Measurements from ENCODE around the gene HPSE2. TPM values are rescaled to one million over a fixed set of nuclear protein-coding genes. Genes with fewer than 3 reads are reported as not detected.

The HPSE2 gene
- total and polyA plus RNA-seq, 4 donors: 0.05 TPM; not detected in 3

DNA sequence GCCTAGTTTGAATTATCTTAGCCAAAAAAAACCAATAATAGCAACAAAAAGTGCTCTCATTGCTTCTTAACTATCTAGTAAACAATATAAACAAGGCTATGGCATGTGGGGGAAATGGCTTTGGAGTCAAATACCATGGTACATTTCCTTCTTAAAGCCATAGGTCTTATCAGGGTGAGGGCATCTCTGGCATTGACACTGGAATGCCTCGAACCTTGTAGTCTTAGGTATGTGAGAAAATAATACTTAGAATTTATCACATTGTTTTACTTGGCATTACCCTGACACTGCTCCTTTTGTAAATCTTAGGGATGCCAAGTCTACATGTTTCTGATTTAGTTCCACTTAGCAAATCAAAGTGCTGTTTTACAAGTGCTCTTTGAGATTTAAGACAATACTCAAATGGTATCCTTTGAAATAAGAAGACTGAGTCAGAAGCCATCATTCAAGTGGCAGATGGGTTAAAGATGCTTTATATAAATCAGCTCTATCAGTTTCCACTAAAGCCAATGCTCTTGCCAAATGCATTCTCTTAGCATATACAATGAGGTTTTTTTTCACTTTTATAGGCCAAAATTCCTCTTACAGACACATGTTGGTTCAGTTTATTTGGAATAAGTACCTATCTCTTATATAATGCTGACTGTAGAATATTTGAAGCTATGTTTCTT, 155.2 kb downstream of the HPSE2 start:
- Histone ChIP-seq H3K36me3 (ENCODE audit: control insufficient read depth in 4 of 4, insufficient read depth in 3 of 4, low read depth in 1 of 4, low read length in 3 of 4) (no peaks in the 10 kb centered on the region), H3K4me1 (ENCODE audit: control insufficient read depth in 4 of 4, insufficient read depth in 4 of 4, low read length in 3 of 4) (no peaks in the 10 kb centered on the region), H3K27ac (ENCODE audit: low read depth in 1 of 2, low read length in 2 of 2) (no peak overlapping the region), H3K27me3 (ENCODE audit: control insufficient read depth in 4 of 4, insufficient read depth in 4 of 4, low read length in 3 of 4) (no peaks in the 10 kb centered on the region), H3K9me3 (ENCODE audit: control insufficient read depth in 4 of 4, low read length in 3 of 4) (no peaks in the 10 kb centered on the region), H3K9ac (ENCODE audit: low read depth in 1 of 2, low read length in 2 of 2) (no peak overlapping the region), H3K4me3 (ENCODE audit: low read depth in 1 of 3, low read length in 3 of 3) (no peak overlapping the region)
- no peak for TF ChIP-seq FOXA1 (IDR thresholded peaks at IDR 0.05)
- no peak for DNase-seq (ENCODE audit: low spot score)
- WGBS: 54% methylated on average over 1 of the region's 1 CpG

DNA sequence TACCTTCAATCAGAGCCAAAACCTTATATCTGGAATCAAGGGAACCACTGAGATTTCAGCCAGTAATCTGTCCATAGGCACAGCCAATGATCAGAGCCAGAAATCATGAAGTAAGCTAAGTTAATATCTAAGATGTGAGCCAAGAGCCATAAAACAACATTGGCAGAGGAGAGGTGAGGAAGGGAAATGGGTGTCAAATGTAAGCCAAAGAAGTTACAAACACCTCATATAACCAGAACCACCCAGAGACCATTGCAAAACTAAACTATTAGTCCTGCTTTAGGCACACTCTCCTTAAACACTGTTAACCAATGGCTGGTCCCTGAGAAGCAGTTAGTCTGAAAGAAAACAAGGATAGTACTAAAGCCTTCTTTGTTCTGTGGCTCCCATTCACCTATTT, 173.1 kb downstream of the HPSE2 start:
- no peak for DNase-seq (ENCODE audit: low spot score)
- Histone ChIP-seq H3K27me3 (ENCODE audit: control insufficient read depth in 4 of 4, insufficient read depth in 4 of 4, low read length in 3 of 4) (peaks cover 0 to 3% (median 0%) of the 10 kb centered on the region in 4 donors), H3K4me3 (ENCODE audit: low read depth in 1 of 3, low read length in 3 of 3) (no peak overlapping the region), H3K9me3 (ENCODE audit: control insufficient read depth in 4 of 4, low read length in 3 of 4) (no peaks in the 10 kb centered on the region), H3K4me1 (ENCODE audit: control insufficient read depth in 4 of 4, insufficient read depth in 4 of 4, low read length in 3 of 4) (no peaks in the 10 kb centered on the region), H3K27ac (ENCODE audit: low read depth in 1 of 2, low read length in 2 of 2) (no peak overlapping the region), H3K9ac (ENCODE audit: low read depth in 1 of 2, low read length in 2 of 2) (no peak overlapping the region), H3K36me3 (ENCODE audit: control insufficient read depth in 4 of 4, insufficient read depth in 3 of 4, low read depth in 1 of 4, low read length in 3 of 4) (no peaks in the 10 kb centered on the region)
- TF ChIP-seq JUND (IDR thresholded peaks at IDR 0.05): no peak
- TF ChIP-seq, protein P1, sequence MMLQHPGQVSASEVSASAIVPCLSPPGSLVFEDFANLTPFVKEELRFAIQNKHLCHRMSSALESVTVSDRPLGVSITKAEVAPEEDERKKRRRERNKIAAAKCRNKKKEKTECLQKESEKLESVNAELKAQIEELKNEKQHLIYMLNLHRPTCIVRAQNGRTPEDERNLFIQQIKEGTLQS (IDR thresholded peaks at IDR 0.05): no peak
- TF ChIP-seq FOXA1 (IDR thresholded peaks at IDR 0.05): no peak
- TF ChIP-seq HNF4A (conservative IDR thresholded peaks at IDR 0.05): no peak
- no peak for TF ChIP-seq SP1 (IDR thresholded peaks at IDR 0.05)
- no peak for TF ChIP-seq YY1 (IDR thresholded peaks at IDR 0.05)
- TF ChIP-seq, protein P2, sequence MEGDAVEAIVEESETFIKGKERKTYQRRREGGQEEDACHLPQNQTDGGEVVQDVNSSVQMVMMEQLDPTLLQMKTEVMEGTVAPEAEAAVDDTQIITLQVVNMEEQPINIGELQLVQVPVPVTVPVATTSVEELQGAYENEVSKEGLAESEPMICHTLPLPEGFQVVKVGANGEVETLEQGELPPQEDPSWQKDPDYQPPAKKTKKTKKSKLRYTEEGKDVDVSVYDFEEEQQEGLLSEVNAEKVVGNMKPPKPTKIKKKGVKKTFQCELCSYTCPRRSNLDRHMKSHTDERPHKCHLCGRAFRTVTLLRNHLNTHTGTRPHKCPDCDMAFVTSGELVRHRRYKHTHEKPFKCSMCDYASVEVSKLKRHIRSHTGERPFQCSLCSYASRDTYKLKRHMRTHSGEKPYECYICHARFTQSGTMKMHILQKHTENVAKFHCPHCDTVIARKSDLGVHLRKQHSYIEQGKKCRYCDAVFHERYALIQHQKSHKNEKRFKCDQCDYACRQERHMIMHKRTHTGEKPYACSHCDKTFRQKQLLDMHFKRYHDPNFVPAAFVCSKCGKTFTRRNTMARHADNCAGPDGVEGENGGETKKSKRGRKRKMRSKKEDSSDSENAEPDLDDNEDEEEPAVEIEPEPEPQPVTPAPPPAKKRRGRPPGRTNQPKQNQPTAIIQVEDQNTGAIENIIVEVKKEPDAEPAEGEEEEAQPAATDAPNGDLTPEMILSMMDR (IDR thresholded peaks at IDR 0.05; ENCODE audit: low read depth, low read length, missing input control): no peak
- no peak for TF ChIP-seq HNF4G (IDR thresholded peaks at IDR 0.05)
- no peak for TF ChIP-seq EGR1 (IDR thresholded peaks at IDR 0.05; ENCODE audit: low read depth in 2 of 2)
- TF ChIP-seq TAF1 (conservative IDR thresholded peaks at IDR 0.05): no peak
- TF ChIP-seq, protein P3, sequence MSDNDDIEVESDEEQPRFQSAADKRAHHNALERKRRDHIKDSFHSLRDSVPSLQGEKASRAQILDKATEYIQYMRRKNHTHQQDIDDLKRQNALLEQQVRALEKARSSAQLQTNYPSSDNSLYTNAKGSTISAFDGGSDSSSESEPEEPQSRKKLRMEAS (IDR thresholded peaks at IDR 0.05): no peak
- no peak for TF ChIP-seq FOXA2 (IDR thresholded peaks at IDR 0.05)

DNA sequence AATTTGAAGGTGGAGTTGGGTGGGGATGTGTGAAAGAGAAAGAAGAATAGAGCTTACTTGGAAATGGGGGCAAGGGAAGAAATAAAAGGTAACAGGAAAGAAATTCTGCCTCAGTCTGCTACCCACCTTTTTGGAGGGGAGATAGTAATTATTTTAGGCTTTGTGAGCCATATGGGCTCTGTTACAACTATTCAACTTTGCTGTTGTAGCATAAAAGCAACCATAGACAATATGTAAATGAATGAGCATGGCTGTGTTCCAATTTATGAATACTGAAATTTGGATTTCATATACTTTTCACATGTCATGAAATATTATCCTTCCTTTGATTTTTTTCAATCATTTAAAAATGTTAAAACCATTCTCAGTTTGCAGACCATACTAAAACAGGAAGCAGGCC, 176.9 kb downstream of the HPSE2 start:
- no peaks in the 10 kb centered on the region for H3K4me1 ChIP-seq (ENCODE audit: control insufficient read depth in 4 of 4, insufficient read depth in 4 of 4, low read length in 3 of 4)
- H3K9me3 ChIP-seq (ENCODE audit: control insufficient read depth in 4 of 4, low read length in 3 of 4): no peaks in the 10 kb centered on the region
- H3K9ac ChIP-seq (ENCODE audit: low read depth in 1 of 2, low read length in 2 of 2): no peak overlapping the region
- H3K36me3 ChIP-seq (ENCODE audit: control insufficient read depth in 4 of 4, insufficient read depth in 3 of 4, low read depth in 1 of 4, low read length in 3 of 4): no peaks in the 10 kb centered on the region
- no peak for DNase-seq (ENCODE audit: low spot score)
- H3K4me3 ChIP-seq (ENCODE audit: low read depth in 1 of 3, low read length in 3 of 3): no peak overlapping the region
- peaks cover 0 to 7% (median 2%) of the 10 kb centered on the region in 4 donors for H3K27me3 ChIP-seq (ENCODE audit: control insufficient read depth in 4 of 4, insufficient read depth in 4 of 4, low read length in 3 of 4)
- TF ChIP-seq, protein P2 (IDR thresholded peaks at IDR 0.05; ENCODE audit: low read depth, low read length, missing input control): no peak
- no peak for TF ChIP-seq JUND (IDR thresholded peaks at IDR 0.05)
- TF ChIP-seq TAF1 (conservative IDR thresholded peaks at IDR 0.05): no peak
- TF ChIP-seq RXRA (IDR thresholded peaks at IDR 0.05): no peak
- TF ChIP-seq FOXA2 (IDR thresholded peaks at IDR 0.05): no peak
- TF ChIP-seq, protein P4, sequence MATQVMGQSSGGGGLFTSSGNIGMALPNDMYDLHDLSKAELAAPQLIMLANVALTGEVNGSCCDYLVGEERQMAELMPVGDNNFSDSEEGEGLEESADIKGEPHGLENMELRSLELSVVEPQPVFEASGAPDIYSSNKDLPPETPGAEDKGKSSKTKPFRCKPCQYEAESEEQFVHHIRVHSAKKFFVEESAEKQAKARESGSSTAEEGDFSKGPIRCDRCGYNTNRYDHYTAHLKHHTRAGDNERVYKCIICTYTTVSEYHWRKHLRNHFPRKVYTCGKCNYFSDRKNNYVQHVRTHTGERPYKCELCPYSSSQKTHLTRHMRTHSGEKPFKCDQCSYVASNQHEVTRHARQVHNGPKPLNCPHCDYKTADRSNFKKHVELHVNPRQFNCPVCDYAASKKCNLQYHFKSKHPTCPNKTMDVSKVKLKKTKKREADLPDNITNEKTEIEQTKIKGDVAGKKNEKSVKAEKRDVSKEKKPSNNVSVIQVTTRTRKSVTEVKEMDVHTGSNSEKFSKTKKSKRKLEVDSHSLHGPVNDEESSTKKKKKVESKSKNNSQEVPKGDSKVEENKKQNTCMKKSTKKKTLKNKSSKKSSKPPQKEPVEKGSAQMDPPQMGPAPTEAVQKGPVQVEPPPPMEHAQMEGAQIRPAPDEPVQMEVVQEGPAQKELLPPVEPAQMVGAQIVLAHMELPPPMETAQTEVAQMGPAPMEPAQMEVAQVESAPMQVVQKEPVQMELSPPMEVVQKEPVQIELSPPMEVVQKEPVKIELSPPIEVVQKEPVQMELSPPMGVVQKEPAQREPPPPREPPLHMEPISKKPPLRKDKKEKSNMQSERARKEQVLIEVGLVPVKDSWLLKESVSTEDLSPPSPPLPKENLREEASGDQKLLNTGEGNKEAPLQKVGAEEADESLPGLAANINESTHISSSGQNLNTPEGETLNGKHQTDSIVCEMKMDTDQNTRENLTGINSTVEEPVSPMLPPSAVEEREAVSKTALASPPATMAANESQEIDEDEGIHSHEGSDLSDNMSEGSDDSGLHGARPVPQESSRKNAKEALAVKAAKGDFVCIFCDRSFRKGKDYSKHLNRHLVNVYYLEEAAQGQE (IDR thresholded peaks at IDR 0.05): no peak
- no peak for TF ChIP-seq EGR1 (IDR thresholded peaks at IDR 0.05; ENCODE audit: low read depth in 2 of 2)
- TF ChIP-seq YY1 (IDR thresholded peaks at IDR 0.05): no peak
- TF ChIP-seq, protein P1 (IDR thresholded peaks at IDR 0.05): no peak
- TF ChIP-seq HNF4G (IDR thresholded peaks at IDR 0.05): no peak
- TF ChIP-seq GABPA (IDR thresholded peaks at IDR 0.05 in 1 of 2, conservative IDR thresholded peaks at IDR 0.05 in 1 of 2): no peak
- TF ChIP-seq, protein P3 (IDR thresholded peaks at IDR 0.05): no peak
- no peak for TF ChIP-seq RAD21 (IDR thresholded peaks at IDR 0.05)
- TF ChIP-seq NR2F2 (IDR thresholded peaks at IDR 0.05): no peak
- TF ChIP-seq FOXA1 (IDR thresholded peaks at IDR 0.05): no peak
- no peak overlapping the region for H3K27ac ChIP-seq (ENCODE audit: low read depth in 1 of 2, low read length in 2 of 2)
